ENCODE results near the gene SLC35A4.

DNA sequence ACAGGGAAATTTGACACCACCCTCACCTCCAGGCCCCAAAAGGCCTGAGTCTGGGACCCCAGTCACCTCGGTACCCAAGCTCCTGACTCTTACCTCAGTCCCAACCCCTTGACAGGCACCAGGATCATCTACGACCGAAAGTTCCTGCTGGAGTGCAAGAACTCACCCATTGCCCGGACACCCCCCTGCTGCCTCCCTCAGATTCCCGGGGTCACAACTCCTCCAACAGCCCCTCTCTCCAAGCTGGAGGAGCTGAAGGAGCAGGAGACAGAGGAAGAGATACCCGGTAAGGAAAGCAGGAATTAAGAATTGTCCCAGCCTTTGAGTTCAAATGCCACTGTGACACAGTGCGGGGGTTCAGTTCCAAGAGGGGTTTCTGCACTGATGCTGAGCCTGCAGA, 15.8 kb upstream of the SLC35A4 start:
- TF ChIP-seq EZH2 (IDR thresholded peaks at IDR 0.05; ENCODE audit: insufficient read depth, poor library complexity, severe bottlenecking) (no peak), EZH2phosphoT487 (IDR thresholded peaks at IDR 0.05; ENCODE audit: insufficient read depth, low read depth) (no peak)

Data from GM23248 (cell line).